ENCODE results near the gene PNPLA1.

Gene PNPLA1

DNA sequence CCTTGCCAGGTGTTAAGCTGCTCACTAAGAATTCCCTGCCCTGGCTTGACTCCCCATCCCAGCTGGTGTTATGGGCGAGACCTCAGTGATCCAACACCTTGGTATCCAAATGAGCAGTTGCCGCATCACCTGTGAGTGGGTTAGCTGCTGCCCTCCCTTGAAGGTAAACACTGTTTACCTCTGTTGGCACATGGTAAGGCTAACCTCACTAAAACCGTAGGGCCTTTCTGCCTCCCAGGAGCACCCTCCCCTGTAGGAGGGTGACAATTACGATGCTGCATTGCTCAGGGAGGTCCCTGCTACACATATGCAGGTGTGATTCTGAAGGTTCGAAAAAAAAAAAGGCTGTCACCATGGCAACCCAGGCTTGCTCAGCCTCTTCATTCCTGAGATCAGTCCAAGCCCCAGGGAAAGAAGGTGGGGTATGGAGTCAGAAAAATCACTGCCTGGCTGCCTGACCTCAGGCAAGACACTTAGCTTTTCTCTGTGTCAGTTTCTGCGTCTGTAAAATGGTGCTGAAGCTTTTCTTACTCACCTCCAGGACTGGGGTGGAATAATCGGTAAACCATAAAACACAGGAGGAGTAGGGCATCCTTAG, 19.5 kb downstream of the PNPLA1 start:
- no peak overlapping the region for H3K27ac ChIP-seq (ENCODE audit: low read depth, low read length)
- 86% methylated on average over 7 of the region's 7 CpGs for WGBS
- no peak overlapping the region for H3K9ac ChIP-seq (ENCODE audit: low read depth, low read length)
- H3K36me3 ChIP-seq (ENCODE audit: insufficient read depth, low read length) = no peaks in the 10 kb centered on the region
- no peaks in the 10 kb centered on the region for H3K4me1 ChIP-seq (ENCODE audit: insufficient read depth, low read length)
- H3K9me3 ChIP-seq (ENCODE audit: insufficient read depth, low read depth, low read length) = no peaks in the 10 kb centered on the region
- H3K4me3 ChIP-seq (ENCODE audit: low read length) = no peak overlapping the region
- H3K27me3 ChIP-seq (ENCODE audit: insufficient read depth, low read length) = peaks cover 18% of the 10 kb centered on the region

DNA sequence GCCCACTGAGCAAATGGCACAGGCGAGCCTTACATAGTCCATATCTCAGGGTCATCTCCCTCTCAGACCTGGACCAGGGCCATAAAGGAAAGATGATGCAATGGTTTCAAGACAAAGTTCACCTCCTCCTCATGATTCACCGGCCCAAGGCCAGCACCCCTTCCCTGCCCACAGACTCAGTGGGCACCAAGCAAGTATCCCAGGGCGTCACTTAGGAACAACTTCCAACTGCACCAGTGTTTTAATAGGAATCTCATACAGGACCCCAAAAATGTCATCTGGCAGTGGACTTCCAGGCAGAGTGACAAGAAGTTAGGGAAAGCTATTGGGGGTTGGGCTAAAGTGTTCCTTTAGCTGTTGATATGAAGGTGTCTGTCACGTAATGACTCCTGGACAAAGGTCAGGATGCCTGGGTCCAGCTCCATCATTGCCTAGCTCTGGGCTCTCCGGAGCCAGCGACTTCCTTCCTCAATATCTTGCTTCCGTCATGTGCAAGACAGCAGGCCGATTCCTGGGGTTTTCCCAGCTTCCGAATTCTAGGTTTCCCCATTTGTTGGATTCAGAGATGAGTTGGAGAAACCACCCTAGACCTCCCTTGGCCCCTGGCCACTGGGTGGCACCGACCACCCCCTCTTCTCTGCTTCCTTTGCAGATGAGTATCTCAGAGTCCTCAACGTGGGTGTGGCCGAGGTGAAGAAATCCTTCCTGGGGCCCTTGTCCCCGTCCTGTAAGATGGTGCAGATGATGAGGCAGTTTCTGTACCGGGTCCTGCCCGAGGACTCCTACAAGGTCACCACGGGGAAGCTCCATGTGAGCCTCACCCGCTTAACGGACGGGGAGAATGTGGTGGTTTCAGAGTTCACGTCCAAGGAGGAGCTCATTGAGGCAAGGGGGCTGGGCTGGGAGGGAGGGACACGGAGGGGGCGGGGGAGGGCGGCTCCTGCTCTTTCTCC, 21.1 kb downstream of the PNPLA1 start:
- Histone ChIP-seq H3K9ac (ENCODE audit: low read depth, low read length) (no peak overlapping the region), H3K9me3 (ENCODE audit: insufficient read depth, low read depth, low read length) (no peaks in the 10 kb centered on the region), H3K4me1 (ENCODE audit: insufficient read depth, low read length) (no peaks in the 10 kb centered on the region), H3K36me3 (ENCODE audit: insufficient read depth, low read length) (no peaks in the 10 kb centered on the region), H3K27me3 (ENCODE audit: insufficient read depth, low read length) (peaks cover 4% of the 10 kb centered on the region), H3K27ac (ENCODE audit: low read depth, low read length) (no peak overlapping the region), H3K4me3 (ENCODE audit: low read length) (no peak overlapping the region)
- WGBS = 85% methylated on average over 21 of the region's 23 CpGs

DNA sequence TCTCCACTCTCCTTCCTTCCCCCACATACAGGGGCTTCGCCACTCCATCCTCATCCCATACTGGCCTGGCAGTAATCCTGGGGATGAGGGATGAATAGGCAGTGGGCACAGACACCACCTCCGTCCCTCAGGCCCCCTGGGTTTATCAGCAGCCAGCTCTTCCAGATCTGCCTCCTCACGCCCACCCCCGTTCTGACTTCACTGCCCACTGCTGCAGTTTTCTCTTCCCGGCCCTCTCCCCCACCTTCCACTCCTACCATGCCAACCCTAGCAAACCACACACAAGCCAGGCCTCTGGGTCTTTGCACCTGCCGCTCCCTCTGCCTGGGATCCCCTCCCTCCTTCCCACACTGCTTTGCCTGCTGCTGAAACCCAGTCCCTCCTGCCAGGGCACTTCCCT, 22.3 kb downstream of the PNPLA1 start:
- Histone ChIP-seq H3K36me3 (ENCODE audit: insufficient read depth, low read length) (no peaks in the 10 kb centered on the region), H3K4me1 (ENCODE audit: insufficient read depth, low read length) (no peaks in the 10 kb centered on the region), H3K27ac (ENCODE audit: low read depth, low read length) (no peak overlapping the region), H3K4me3 (ENCODE audit: low read length) (no peak overlapping the region), H3K27me3 (ENCODE audit: insufficient read depth, low read length) (no peaks in the 10 kb centered on the region), H3K9me3 (ENCODE audit: insufficient read depth, low read depth, low read length) (no peaks in the 10 kb centered on the region), H3K9ac (ENCODE audit: low read depth, low read length) (no peak overlapping the region)
- WGBS = 79% methylated on average over 5 of the region's 6 CpGs

GRCh38 chr6:36296240-36296639, 26.4 kb downstream of the PNPLA1 start:
- WGBS = 94% methylated on average over 1 of the region's 1 CpG
- Histone ChIP-seq H3K4me1 (ENCODE audit: insufficient read depth, low read length) (no peaks in the 10 kb centered on the region), H3K4me3 (ENCODE audit: low read length) (no peak overlapping the region), H3K27ac (ENCODE audit: low read depth, low read length) (no peak overlapping the region), H3K27me3 (ENCODE audit: insufficient read depth, low read length) (no peaks in the 10 kb centered on the region), H3K9ac (ENCODE audit: low read depth, low read length) (no peak overlapping the region), H3K9me3 (ENCODE audit: insufficient read depth, low read depth, low read length) (no peaks in the 10 kb centered on the region), H3K36me3 (ENCODE audit: insufficient read depth, low read length) (no peaks in the 10 kb centered on the region)

DNA sequence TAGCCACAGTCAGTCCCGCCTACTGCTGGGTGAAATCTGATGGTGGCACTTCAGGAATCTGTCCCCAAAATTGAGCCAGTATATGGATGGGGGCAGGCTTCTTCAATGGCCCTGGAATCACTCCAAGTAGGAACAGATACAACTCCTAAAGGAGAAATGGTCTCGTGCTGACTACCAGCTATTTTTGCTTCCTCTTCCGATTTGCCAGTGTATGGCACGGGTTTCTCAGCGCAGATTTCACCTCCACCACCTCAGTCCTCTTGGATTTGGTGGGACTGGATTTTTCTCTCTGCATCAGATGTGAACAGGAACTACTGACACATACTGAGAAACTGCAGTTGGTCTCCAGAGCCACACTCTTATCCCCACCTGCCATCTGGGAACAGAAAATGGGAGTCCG, 27.2 kb downstream of the PNPLA1 start:
- Histone ChIP-seq H3K9me3 (ENCODE audit: insufficient read depth, low read depth, low read length) (no peaks in the 10 kb centered on the region), H3K4me1 (ENCODE audit: insufficient read depth, low read length) (no peaks in the 10 kb centered on the region), H3K27ac (ENCODE audit: low read depth, low read length) (no peak overlapping the region), H3K4me3 (ENCODE audit: low read length) (no peak overlapping the region), H3K27me3 (ENCODE audit: insufficient read depth, low read length) (no peaks in the 10 kb centered on the region), H3K9ac (ENCODE audit: low read depth, low read length) (no peak overlapping the region), H3K36me3 (ENCODE audit: insufficient read depth, low read length) (no peaks in the 10 kb centered on the region)
- 91% methylated on average over 6 of the region's 6 CpGs for WGBS

GRCh38 chr6:36297511-36297910, 27.7 kb downstream of the PNPLA1 start:
- H3K4me1 ChIP-seq (ENCODE audit: insufficient read depth, low read length) = no peaks in the 10 kb centered on the region
- H3K4me3 ChIP-seq (ENCODE audit: low read length) = no peak overlapping the region
- H3K36me3 ChIP-seq (ENCODE audit: insufficient read depth, low read length) = no peaks in the 10 kb centered on the region
- no peaks in the 10 kb centered on the region for H3K27me3 ChIP-seq (ENCODE audit: insufficient read depth, low read length)
- H3K9me3 ChIP-seq (ENCODE audit: insufficient read depth, low read depth, low read length) = no peaks in the 10 kb centered on the region
- H3K9ac ChIP-seq (ENCODE audit: low read depth, low read length) = no peak overlapping the region
- no peak overlapping the region for H3K27ac ChIP-seq (ENCODE audit: low read depth, low read length)
- 89% methylated on average over 7 of the region's 7 CpGs for WGBS

DNA sequence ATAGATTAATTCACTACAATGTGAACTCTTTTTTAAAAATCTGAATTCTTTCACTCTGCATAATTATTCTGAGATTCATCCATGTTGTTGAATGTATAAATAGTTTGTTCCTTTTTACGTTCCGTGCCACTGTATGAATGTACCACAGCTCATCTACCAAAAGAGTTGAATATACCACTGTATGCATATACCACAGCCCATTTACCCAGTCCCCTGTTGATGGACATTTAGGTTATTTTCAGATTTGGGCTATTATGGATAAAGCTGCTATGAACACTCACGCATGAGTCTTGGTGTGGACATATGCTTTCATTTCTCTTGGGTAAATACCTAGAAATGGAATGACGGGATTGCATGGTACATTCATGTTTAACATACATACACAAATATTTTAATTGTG, 28.2 kb downstream of the PNPLA1 start:
- no peak overlapping the region for H3K4me3 ChIP-seq (ENCODE audit: low read length)
- no peak overlapping the region for H3K27ac ChIP-seq (ENCODE audit: low read depth, low read length)
- no peak overlapping the region for H3K9ac ChIP-seq (ENCODE audit: low read depth, low read length)
- H3K36me3 ChIP-seq (ENCODE audit: insufficient read depth, low read length) = no peaks in the 10 kb centered on the region
- WGBS = 97% methylated on average over 2 of the region's 4 CpGs
- H3K9me3 ChIP-seq (ENCODE audit: insufficient read depth, low read depth, low read length) = no peaks in the 10 kb centered on the region
- no peaks in the 10 kb centered on the region for H3K27me3 ChIP-seq (ENCODE audit: insufficient read depth, low read length)
- no peaks in the 10 kb centered on the region for H3K4me1 ChIP-seq (ENCODE audit: insufficient read depth, low read length)

GRCh38 chr6:36301085-36301658, 31.3 kb downstream of the PNPLA1 start:
- Histone ChIP-seq H3K4me1 (ENCODE audit: insufficient read depth, low read length) (no peaks in the 10 kb centered on the region), H3K9me3 (ENCODE audit: insufficient read depth, low read depth, low read length) (no peaks in the 10 kb centered on the region), H3K4me3 (ENCODE audit: low read length) (no peak overlapping the region), H3K27me3 (ENCODE audit: insufficient read depth, low read length) (no peaks in the 10 kb centered on the region), H3K36me3 (ENCODE audit: insufficient read depth, low read length) (no peaks in the 10 kb centered on the region), H3K9ac (ENCODE audit: low read depth, low read length) (no peak overlapping the region), H3K27ac (ENCODE audit: low read depth, low read length) (no peak overlapping the region)
- WGBS = 71% methylated on average over 8 of the region's 10 CpGs

DNA sequence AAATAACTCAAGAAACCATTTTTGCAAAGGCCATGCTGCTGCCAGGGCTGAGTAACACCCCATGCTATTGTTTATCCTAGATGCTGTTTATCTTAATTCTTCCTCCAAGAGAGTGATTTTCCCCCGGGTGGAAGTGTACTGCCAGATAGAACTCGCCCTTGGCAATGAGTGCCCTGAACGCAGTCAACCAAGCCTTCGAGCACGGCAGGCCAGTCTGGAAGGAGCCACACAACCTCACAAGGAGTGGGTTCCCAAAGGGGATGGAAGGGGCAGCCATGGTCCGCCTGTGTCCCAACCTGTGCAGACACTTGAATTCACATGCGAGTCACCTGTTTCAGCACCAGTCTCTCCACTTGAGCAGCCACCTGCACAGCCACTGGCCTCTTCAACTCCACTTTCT, 31.9 kb downstream of the PNPLA1 start:
- no peak overlapping the region for H3K27ac ChIP-seq (ENCODE audit: low read depth, low read length)
- 96% methylated on average over 7 of the region's 7 CpGs for WGBS
- H3K27me3 ChIP-seq (ENCODE audit: insufficient read depth, low read length) = no peaks in the 10 kb centered on the region
- no peaks in the 10 kb centered on the region for H3K9me3 ChIP-seq (ENCODE audit: insufficient read depth, low read depth, low read length)
- no peak overlapping the region for H3K9ac ChIP-seq (ENCODE audit: low read depth, low read length)
- no peaks in the 10 kb centered on the region for H3K36me3 ChIP-seq (ENCODE audit: insufficient read depth, low read length)
- no peak overlapping the region for H3K4me3 ChIP-seq (ENCODE audit: low read length)
- no peaks in the 10 kb centered on the region for H3K4me1 ChIP-seq (ENCODE audit: insufficient read depth, low read length)

DNA sequence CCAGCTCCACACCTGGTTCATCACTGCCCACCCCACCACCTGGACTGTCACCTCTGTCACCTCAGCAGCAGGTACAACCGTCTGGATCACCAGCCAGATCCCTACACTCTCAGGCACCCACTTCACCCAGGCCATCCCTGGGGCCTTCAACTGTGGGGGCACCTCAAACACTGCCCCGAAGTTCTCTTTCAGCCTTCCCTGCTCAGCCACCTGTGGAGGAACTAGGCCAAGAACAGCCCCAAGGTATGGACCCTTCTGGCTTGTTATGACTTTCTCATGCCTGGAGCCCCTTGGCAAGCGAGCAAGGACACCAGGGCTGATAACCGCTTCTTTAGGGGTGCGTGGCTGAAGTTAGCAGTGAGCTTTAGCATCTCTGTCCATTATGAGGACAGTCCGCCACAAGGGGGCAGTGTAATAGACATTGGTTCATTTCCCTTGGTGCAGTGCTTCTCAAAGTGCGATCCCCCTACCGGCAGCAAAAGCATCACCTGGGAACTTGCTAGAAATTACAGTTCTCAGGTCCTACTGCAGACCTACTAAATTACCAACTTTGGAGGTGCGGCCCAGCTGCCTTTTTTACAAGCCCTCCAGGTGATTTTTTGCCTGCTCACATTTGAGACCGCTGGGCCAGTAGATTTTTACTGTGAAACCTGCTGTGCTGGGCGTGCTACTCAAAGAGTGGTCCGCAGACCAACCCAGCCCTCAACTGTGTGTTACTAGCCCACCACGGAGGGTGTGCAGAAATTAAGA, 32.5 kb downstream of the PNPLA1 start:
- Histone ChIP-seq H3K36me3 (ENCODE audit: insufficient read depth, low read length) (no peaks in the 10 kb centered on the region), H3K9ac (ENCODE audit: low read depth, low read length) (no peak overlapping the region), H3K9me3 (ENCODE audit: insufficient read depth, low read depth, low read length) (no peaks in the 10 kb centered on the region), H3K27ac (ENCODE audit: low read depth, low read length) (no peak overlapping the region), H3K4me3 (ENCODE audit: low read length) (no peak overlapping the region), H3K4me1 (ENCODE audit: insufficient read depth, low read length) (no peaks in the 10 kb centered on the region), H3K27me3 (ENCODE audit: insufficient read depth, low read length) (no peaks in the 10 kb centered on the region)
- 37% methylated on average over 13 of the region's 13 CpGs for WGBS

GRCh38 chr6:36305885-36306284, 36.0 kb downstream of the PNPLA1 start:
- Histone ChIP-seq H3K27ac (ENCODE audit: low read depth, low read length) (no peak overlapping the region), H3K9me3 (ENCODE audit: insufficient read depth, low read depth, low read length) (no peaks in the 10 kb centered on the region), H3K4me3 (ENCODE audit: low read length) (no peak overlapping the region), H3K36me3 (ENCODE audit: insufficient read depth, low read length) (no peaks in the 10 kb centered on the region), H3K4me1 (ENCODE audit: insufficient read depth, low read length) (no peaks in the 10 kb centered on the region), H3K27me3 (ENCODE audit: insufficient read depth, low read length) (no peaks in the 10 kb centered on the region), H3K9ac (ENCODE audit: low read depth, low read length) (no peak overlapping the region)
- 92% methylated on average over 11 of the region's 11 CpGs for WGBS
